SU-DHL-6 (cell line): Measurements from ENCODE around the gene GALNT15.

ENCODE experiments used
- H2AFZ ChIP-seq: fragments of 200-600 bp; sonication (generic); 2 replicates; pipeline ENCODE4 v1.6.1; 2014; ENCODE audit warnings: low read depth, mild to moderate bottlenecking, moderate library complexity, mixed read lengths, antibody characterized with exemption, low read length; ENCODE audit not compliant: severe bottlenecking
- H3F3A ChIP-seq: fragments of 200-600 bp; shearing (Covaris generic); 2 replicates; pipeline ENCODE4 v1.6.0; 2016; ENCODE audit warnings: antibody characterized with exemption, mild to moderate bottlenecking; ENCODE audit not compliant: insufficient read depth
- H3K27ac ChIP-seq: fragments of 200-600 bp; sonication (generic); 2 replicates; pipeline ENCODE4 v1.5.1; 2016; ENCODE audit warnings: low read depth, mild to moderate bottlenecking, low read length, moderate library complexity, mixed read lengths
- H3K27me3 ChIP-seq: fragments of 200-600 bp; sonication (generic), shearing (Covaris generic); 2 replicates; pipeline ENCODE4 v1.6.0; 2014; ENCODE audit warnings: mild to moderate bottlenecking, low read length
- H3K36me3 ChIP-seq: fragments of 200-600 bp; sonication (generic); 2 replicates; pipeline ENCODE4 v1.6.1; 2014; ENCODE audit warnings: mild to moderate bottlenecking, low read length, mixed read lengths
- H3K4me2 ChIP-seq: fragments of 300-600, 200-600 bp; shearing (Covaris generic), sonication (generic); 2 replicates; pipeline ENCODE4 v1.6.0; 2014; ENCODE audit warnings: low read length, low read depth, mild to moderate bottlenecking; ENCODE audit not compliant: poor library complexity, severe bottlenecking
- H3K4me3 ChIP-seq: fragments of 200-600 bp; sonication (generic); 2 replicates; pipeline ENCODE4 v1.5.1; 2014; ENCODE audit warnings: antibody characterized with exemption, low read length, mild to moderate bottlenecking, mixed read lengths; ENCODE audit not compliant: insufficient read depth, poor library complexity, severe bottlenecking
- H3K79me2 ChIP-seq: fragments of 200-600 bp; sonication (generic); 2 replicates; pipeline ENCODE4 v1.6.1; 2014; ENCODE audit warnings: mild to moderate bottlenecking, low read length, moderate library complexity; ENCODE audit not compliant: insufficient read depth
- H3K9ac ChIP-seq: fragments of 200-600 bp; sonication (generic); 2 replicates; pipeline ENCODE4 v1.7.0; 2014; ENCODE audit warnings: mild to moderate bottlenecking, low read length
- H3K9me2 ChIP-seq: fragments of 200-600 bp; sonication (generic); replicated peaks from 2 replicates; pipeline ENCODE4 v1.6.1; 2014; ENCODE audit warnings: low read length; ENCODE audit not compliant: insufficient read depth
- H3K9me3 ChIP-seq: fragments of 200-600 bp; sonication (generic); 2 replicates; pipeline ENCODE4 v1.6.1; 2014; ENCODE audit warnings: low read length, mixed read lengths; ENCODE audit not compliant: insufficient read depth
- H4K20me1 ChIP-seq: fragments of 200-600 bp; sonication (generic); 2 replicates; pipeline ENCODE4 v1.6.1; 2014; ENCODE audit warnings: low read depth, mild to moderate bottlenecking, antibody characterized with exemption, low read length, moderate library complexity, mixed read lengths
- EZH2phosphoT487 ChIP-seq: fragments of 200-600 bp; sonication (generic), shearing (Covaris generic); conservative IDR thresholded peaks from 2 replicates; pipeline ENCODE4 v1.6.1; 2018; ENCODE audit warnings: mild to moderate bottlenecking, antibody characterized with exemption, low read length, moderate library complexity, mixed read lengths
- TF ChIP-seq, protein P1 (sequence below): fragments of 200-600 bp; sonication (generic); IDR thresholded peaks from one replicate; pipeline ENCODE4 v1.5.1; 2017; ENCODE audit warnings: antibody characterized with exemption, mild to moderate bottlenecking, low read length, moderate library complexity; ENCODE audit not compliant: insufficient read depth, poor library complexity, severe bottlenecking

The GALNT15 gene

DNA sequence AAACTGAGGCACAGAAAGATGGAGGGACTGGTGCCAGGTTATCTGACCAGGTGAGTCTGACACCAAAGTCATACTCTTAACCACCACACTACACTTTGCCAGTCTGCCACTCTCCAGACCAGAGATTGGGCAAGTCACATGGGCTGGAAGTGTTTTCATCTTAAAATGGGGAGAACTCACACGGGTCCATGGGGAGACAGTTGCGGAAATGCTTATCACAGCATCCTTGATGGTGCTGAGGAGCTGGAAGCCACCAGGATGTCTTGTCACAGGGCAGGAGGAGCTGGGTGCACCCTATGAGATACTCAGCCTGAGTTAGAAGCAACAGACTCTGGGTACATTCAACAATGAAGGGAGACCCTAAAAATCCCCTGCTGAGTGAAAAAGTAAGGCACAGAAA is 4.8 kb downstream of the GALNT15 start:
- H3K9ac ChIP-seq: no peak overlapping the region
- no peaks in the 10 kb centered on the region for H3F3A ChIP-seq
- H3K9me3 ChIP-seq: no peaks in the 10 kb centered on the region
- no peaks in the 10 kb centered on the region for H3K27me3 ChIP-seq
- H3K27ac ChIP-seq: no peak overlapping the region
- no peak for TF ChIP-seq EZH2phosphoT487
- no peak overlapping the region for H2AFZ ChIP-seq
- no peak overlapping the region for H3K4me3 ChIP-seq
- H3K9me2 ChIP-seq: no peaks in the 10 kb centered on the region
- no peak overlapping the region for H3K4me2 ChIP-seq
- no peaks in the 10 kb centered on the region for H4K20me1 ChIP-seq
- no peaks in the 10 kb centered on the region for H3K36me3 ChIP-seq
- no peaks in the 10 kb centered on the region for H3K79me2 ChIP-seq

DNA sequence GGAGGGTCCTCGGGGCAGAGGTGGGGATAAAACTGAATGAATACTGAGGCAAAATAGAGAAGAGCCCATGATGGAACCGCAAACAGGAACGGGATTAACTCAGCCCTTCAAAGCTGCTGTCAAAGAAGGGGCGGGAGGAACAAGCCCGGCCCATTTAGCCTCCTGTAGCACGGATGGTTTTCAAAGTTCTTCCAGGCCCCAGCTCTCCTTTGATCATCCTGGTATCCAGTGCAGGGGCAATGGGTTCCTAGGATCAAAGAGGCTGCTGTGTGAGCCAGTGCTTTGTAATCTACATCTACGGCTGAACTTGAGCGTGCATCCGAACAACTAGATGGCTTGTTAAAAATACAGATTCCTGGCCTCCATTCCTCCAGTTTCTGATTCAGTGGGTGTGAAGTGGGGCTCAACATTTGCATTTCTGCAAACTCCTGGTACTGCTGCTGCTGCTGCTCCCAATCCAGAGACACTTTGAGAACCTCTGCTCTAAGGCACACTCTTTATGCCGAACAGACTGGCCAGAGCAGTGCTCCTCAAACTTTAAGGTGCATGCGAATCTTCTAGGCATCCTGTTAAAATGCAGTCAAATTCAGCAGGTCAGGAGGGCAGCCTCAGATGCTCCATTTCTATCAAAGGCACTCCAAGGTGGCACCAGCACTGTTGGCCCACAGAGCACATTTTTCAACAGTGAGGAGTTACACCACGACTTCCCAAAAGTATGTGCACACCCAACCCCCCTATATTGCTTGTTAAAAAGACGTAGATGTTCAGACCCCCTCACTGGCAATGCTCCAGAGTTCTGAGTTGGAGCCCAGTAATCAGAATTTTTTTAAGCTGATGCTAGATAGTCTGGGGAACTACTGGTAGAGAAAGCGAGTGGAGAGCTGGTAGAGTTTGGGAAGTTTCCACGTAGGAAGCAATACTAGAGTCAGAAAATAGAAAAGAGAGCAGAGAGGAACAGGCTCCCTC is 5.6 kb downstream of the GALNT15 start:
- Histone ChIP-seq H3F3A (no peaks in the 10 kb centered on the region), H3K9ac (no peak overlapping the region), H4K20me1 (no peaks in the 10 kb centered on the region), H3K9me2 (no peaks in the 10 kb centered on the region), H3K4me2 (no peak overlapping the region), H3K27me3 (no peaks in the 10 kb centered on the region), H3K27ac (no peak overlapping the region), H3K36me3 (no peaks in the 10 kb centered on the region), H2AFZ (no peak overlapping the region), H3K4me3 (no peak overlapping the region), H3K9me3 (no peaks in the 10 kb centered on the region), H3K79me2 (no peaks in the 10 kb centered on the region)
- TF ChIP-seq EZH2phosphoT487: no peak
- TF ChIP-seq, protein P1, sequence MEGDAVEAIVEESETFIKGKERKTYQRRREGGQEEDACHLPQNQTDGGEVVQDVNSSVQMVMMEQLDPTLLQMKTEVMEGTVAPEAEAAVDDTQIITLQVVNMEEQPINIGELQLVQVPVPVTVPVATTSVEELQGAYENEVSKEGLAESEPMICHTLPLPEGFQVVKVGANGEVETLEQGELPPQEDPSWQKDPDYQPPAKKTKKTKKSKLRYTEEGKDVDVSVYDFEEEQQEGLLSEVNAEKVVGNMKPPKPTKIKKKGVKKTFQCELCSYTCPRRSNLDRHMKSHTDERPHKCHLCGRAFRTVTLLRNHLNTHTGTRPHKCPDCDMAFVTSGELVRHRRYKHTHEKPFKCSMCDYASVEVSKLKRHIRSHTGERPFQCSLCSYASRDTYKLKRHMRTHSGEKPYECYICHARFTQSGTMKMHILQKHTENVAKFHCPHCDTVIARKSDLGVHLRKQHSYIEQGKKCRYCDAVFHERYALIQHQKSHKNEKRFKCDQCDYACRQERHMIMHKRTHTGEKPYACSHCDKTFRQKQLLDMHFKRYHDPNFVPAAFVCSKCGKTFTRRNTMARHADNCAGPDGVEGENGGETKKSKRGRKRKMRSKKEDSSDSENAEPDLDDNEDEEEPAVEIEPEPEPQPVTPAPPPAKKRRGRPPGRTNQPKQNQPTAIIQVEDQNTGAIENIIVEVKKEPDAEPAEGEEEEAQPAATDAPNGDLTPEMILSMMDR: no peak

- no peaks in the 10 kb centered on the region for H4K20me1 ChIP-seq
- no peak overlapping the region for H2AFZ ChIP-seq
- H3K4me3 ChIP-seq: no peak overlapping the region
- no peak overlapping the region for H3K27ac ChIP-seq
- H3K4me2 ChIP-seq: no peak overlapping the region
- H3K9me2 ChIP-seq: no peaks in the 10 kb centered on the region
- no peak overlapping the region for H3K9ac ChIP-seq
- H3K79me2 ChIP-seq: no peaks in the 10 kb centered on the region
- TF ChIP-seq EZH2phosphoT487: no peak
- TF ChIP-seq, protein P1: no peak
- no peaks in the 10 kb centered on the region for H3K9me3 ChIP-seq
- H3F3A ChIP-seq: no peaks in the 10 kb centered on the region
- H3K27me3 ChIP-seq: no peaks in the 10 kb centered on the region
- H3K36me3 ChIP-seq: no peaks in the 10 kb centered on the region
Observed at GRCh38 chr3:16180737-16181134, 6.3 kb downstream of the GALNT15 start.

GRCh38 chr3:16181361-16181760 is 6.9 kb downstream of the GALNT15 start:
- no peak overlapping the region for H3K9ac ChIP-seq
- H3K27ac ChIP-seq: no peak overlapping the region
- TF ChIP-seq, protein P1: no peak
- no peak for TF ChIP-seq EZH2phosphoT487
- H2AFZ ChIP-seq: no peak overlapping the region
- H4K20me1 ChIP-seq: no peaks in the 10 kb centered on the region
- no peaks in the 10 kb centered on the region for H3K79me2 ChIP-seq
- no peak overlapping the region for H3K4me3 ChIP-seq
- H3K4me2 ChIP-seq: no peak overlapping the region
- no peaks in the 10 kb centered on the region for H3K9me2 ChIP-seq
- no peaks in the 10 kb centered on the region for H3K9me3 ChIP-seq
- no peaks in the 10 kb centered on the region for H3F3A ChIP-seq
- no peaks in the 10 kb centered on the region for H3K36me3 ChIP-seq
- no peaks in the 10 kb centered on the region for H3K27me3 ChIP-seq
